Activated T-helper 17 cell treated with anti-CD3 and anti-CD28 coated beads, Interleukin-2, amount 50 U/mL, for 72 hours (primary cell): Measurements from ENCODE around the gene ADCY10. TPM values are rescaled to one million over a fixed set of nuclear protein-coding genes. Genes with fewer than 3 reads are reported as not detected.
"Not testable (repeated sequence)": the region's sequence is repeated elsewhere in the genome, so short reads cannot be mapped to it uniquely, and the experiment has no call there.

ENCODE experiments used
- ATAC-seq: fragments of 150-1000 bp; cut with Tn5 transposase; replicated peaks from 2 replicates; pipeline ENCODE4 v1.10.0; 2021; ENCODE audit warnings: mild to moderate bottlenecking, moderate library complexity
- H3K27ac Mint-ChIP-seq: one replicate; pipeline ENCODE4 v1.8.0; 2022; ENCODE audit warnings: mixed read lengths
- H3K27me3 Mint-ChIP-seq: one replicate; pipeline ENCODE4 v1.8.0; 2022; ENCODE audit warnings: mixed read lengths
- H3K36me3 Mint-ChIP-seq: one replicate; pipeline ENCODE4 v1.8.0; 2022; ENCODE audit warnings: low read depth, mild to moderate bottlenecking, mixed read lengths
- H3K4me1 Mint-ChIP-seq: one replicate; pipeline ENCODE4 v1.8.0; 2022; ENCODE audit warnings: mixed read lengths
- H3K4me3 Mint-ChIP-seq: one replicate; pipeline ENCODE4 v1.8.0; 2022; ENCODE audit warnings: mild to moderate bottlenecking, mixed read lengths
- H3K9me3 Mint-ChIP-seq: one replicate; pipeline ENCODE4 v1.8.0; 2022; ENCODE audit warnings: mixed read lengths
- total RNA-seq, 2 donors: library from RNA; stranded (reverse); gene quantifications; one replicate each; pipeline ENCODE4 v1.2.3, GENCODE V29; 2022

Gene ADCY10
- total RNA-seq, 2 donors from 2014 or later: 0.13 to 0.98 TPM

DNA sequence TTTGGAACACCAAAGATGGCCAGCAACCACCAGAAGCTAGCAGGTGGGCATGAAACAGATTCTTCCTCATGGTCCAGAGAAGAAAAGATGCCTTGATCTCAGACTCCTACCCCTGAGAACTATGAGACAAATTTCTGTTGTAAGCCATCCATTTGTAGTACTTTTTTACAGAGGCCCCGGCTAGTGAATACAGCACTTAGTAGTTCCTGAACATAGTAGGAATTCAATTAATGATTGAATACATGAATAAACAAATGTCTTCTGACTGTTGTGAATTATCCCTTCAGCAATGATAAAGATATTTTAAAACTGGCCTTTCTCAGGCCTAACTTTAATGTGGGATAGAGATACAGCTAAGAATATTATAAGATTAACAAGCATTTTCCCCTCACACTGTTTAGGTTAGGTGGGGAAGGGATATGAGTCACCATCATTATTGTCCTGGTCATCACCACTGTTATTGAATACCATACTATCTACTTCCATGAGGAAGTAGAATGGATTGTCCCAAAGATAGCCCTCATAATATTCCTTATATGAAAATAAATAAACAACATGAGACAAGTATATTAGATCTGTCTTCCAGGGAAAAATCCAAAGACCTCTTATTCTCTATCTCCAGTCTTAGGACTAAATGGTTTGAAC lies 51.4 kb downstream of the ADCY10 start:
- Mint-ChIP-seq H3K27me3 (no peaks in the 10 kb centered on the region), H3K9me3 (no peaks in the 10 kb centered on the region), H3K27ac (no peak overlapping the region), H3K4me3 (no peak overlapping the region), H3K36me3 (no peaks in the 10 kb centered on the region), H3K4me1 (no peaks in the 10 kb centered on the region)
- ATAC-seq: no peak

DNA sequence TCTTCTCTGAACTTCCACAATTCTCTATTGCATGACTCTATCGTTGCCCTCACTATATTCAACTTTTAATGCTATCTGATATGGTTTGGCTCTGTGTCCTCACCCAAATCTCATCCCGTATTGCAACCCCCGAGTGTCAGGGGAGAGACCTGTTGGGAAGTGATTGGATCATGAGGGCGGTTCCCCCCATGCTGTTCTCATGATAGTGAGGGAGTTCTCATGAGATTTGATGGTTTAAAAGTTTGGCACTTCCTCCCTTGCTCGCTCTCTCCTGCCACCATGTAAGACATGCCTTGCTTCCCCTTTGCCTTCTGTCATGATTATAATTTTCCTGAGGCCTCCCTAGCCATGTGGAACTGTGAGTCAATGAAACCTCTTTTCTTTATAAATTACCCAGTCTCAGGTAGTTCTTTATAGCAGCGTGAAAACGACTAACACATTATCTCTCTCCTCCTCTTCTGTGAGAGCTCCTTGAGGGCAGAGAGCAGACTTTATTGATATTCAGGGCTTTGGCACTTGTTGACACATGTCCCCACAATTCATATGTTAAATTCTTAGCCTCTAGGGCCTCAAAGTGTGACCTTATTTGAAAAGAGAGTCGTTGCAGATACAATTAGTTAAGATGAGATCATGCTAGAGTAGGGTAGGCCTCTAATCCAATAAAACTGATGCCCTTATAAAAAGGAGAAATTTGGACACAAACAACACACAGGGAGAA lies 52.1 kb downstream of the ADCY10 start:
- no peak overlapping the region for H3K27ac Mint-ChIP-seq
- ATAC-seq: no peak

DNA sequence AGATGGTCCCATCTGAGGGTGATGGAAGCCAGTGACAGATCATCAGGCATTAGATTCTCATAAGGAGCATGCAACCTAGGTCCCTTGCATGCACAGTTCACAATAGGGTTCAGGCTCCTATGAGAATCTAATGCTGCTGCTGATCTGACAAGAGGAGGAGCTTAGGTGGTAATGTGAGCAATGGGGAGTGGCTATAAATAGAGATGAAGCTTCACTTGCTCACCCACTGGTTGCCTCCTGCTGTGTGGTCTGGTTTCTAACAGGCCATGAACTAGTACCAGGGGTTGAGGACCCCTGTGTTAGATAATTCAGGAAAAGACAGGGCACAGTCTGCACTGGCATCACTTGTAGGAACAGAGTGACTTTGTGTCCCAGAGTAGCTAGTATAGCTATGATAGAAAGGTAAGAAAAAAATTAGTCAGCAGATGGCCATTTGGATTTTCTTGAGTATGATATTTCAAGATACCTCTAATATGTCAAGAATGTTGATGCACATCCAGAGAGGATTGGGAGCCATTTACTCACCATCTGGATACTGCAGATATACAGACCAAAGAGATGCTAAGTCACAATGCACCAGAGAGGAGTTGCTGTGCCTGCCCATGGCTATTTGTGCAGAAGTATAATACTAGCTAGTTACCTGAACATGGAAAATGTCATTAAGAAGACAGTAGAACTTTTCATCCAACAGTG lies 53.6 kb downstream of the ADCY10 start:
- no peak for ATAC-seq
- H3K4me3 Mint-ChIP-seq: no peak overlapping the region
- H3K27me3 Mint-ChIP-seq: no peaks in the 10 kb centered on the region

More for the DNA sequence above, 52.1 kb downstream of the ADCY10 start:
- H3K27me3 Mint-ChIP-seq: no peaks in the 10 kb centered on the region
- H3K36me3 Mint-ChIP-seq: no peaks in the 10 kb centered on the region
- H3K9me3 Mint-ChIP-seq: no peaks in the 10 kb centered on the region
- no peaks in the 10 kb centered on the region for H3K4me1 Mint-ChIP-seq
- H3K4me3 Mint-ChIP-seq: no peak overlapping the region

DNA sequence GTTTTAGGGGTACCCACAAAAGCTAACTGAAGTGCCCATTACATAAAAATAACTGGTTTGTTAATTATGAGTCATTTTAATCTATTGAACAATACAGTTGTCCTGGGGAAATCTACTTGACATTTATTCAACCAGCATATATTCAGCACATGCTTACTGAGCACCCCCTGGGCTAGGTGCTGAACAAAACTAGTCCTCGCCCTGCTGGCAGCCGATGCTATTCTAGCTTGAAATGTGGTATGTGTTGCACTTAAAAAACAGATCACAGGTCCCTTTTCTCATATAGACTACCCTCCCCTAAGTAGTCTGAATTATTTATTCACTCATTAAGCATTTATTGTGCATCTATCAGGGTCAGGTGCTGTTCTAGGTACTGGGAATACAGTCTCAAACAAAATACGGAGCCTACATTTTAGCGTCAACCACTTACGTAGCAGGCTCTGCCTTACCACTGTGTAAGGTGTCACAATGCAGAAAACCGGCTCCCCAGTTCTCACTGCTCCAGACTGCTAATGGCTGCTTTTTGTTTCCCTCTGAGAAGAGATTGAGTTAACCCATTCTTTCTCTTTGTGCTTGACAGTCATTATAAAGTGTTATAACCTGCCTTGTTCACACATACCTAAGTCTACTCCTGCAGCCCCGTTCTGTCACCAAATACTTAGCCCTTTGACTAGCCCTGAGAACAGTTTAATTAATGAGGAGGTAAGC lies 57.1 kb downstream of the ADCY10 start:
- Mint-ChIP-seq H3K27me3 (no peaks in the 10 kb centered on the region), H3K4me1 (no peaks in the 10 kb centered on the region), H3K9me3 (no peaks in the 10 kb centered on the region), H3K36me3 (no peaks in the 10 kb centered on the region), H3K4me3 (no peak overlapping the region), H3K27ac (no peak overlapping the region)
- no peak for ATAC-seq

More for the DNA sequence above, 53.6 kb downstream of the ADCY10 start:
- Mint-ChIP-seq H3K27ac (no peak overlapping the region), H3K36me3 (no peaks in the 10 kb centered on the region), H3K9me3 (no peaks in the 10 kb centered on the region), H3K4me1 (no peaks in the 10 kb centered on the region)

DNA sequence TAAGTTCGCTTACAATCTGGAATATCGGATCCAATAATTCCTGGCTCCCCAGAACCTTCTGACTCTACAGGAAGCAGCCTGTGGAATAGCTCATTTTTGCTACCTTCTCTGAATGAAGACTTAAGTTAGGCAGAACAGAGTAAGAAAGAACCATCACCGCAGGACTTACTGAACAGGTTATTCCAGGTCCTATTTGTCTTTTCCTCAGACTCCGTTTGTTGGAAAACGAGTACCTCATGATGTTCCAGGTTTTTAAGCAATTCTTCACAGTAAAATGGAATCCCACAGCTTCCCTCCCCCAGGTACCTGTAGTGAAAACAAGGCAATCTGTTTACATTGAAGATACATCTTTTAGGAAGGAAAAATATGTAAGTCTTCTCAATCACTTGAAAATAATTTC lies 59.8 kb downstream of the ADCY10 start:
- ATAC-seq: no peak
- no peaks in the 10 kb centered on the region for H3K9me3 Mint-ChIP-seq
- no peaks in the 10 kb centered on the region for H3K36me3 Mint-ChIP-seq
- H3K4me1 Mint-ChIP-seq: no peaks in the 10 kb centered on the region
- H3K27ac Mint-ChIP-seq: no peak overlapping the region
- H3K4me3 Mint-ChIP-seq: no peak overlapping the region
- H3K27me3 Mint-ChIP-seq: no peaks in the 10 kb centered on the region

DNA sequence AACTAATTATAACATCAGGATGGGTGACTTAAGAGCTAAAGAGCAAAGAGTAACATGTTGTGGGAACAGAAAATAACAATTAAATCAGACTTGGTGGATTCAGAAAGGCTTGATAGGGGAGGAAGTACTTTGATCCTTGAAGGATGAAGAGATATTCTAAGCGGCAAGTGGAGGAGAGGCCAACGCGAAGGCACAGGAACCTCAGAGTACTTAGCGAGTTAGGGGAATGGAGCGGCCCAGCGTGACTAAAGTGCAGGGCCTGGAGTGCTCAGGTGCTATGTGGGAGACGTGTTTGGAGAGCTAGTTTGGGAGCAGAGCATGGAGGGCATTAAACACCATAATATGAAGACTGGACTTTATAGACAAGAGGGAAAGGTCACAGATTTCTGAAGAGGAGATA lies 64.3 kb downstream of the ADCY10 start:
- Mint-ChIP-seq H3K9me3 (no peaks in the 10 kb centered on the region), H3K4me1 (no peaks in the 10 kb centered on the region), H3K27ac (no peak overlapping the region), H3K4me3 (no peak overlapping the region), H3K36me3 (no peaks in the 10 kb centered on the region), H3K27me3 (no peaks in the 10 kb centered on the region)
- no peak for ATAC-seq

DNA sequence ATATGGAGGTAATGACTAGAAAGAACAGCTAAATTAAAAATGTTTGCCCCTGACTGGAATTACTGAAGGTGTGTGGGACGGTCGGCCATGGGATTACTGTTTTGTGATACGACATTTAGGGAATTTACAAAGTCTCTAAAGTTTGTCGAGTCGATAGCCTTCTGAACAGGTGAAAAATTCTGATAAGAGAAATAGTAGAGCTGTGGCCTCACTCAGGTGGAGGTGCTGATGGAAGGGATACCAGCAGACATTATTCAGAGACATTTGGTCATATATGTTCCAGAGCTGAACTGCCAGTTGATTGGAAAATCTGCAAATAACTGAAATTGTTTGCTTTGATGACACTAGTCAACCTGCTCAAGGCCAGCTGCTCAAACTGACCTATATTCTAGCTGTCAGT lies 71.1 kb downstream of the ADCY10 start:
- no peak overlapping the region for H3K4me3 Mint-ChIP-seq
- H3K36me3 Mint-ChIP-seq: no peaks in the 10 kb centered on the region
- ATAC-seq: no peak
- no peak overlapping the region for H3K27ac Mint-ChIP-seq
- peaks cover 5% of the 10 kb centered on the region for H3K4me1 Mint-ChIP-seq
- peaks cover 6% of the 10 kb centered on the region for H3K27me3 Mint-ChIP-seq
- no peaks in the 10 kb centered on the region for H3K9me3 Mint-ChIP-seq

DNA sequence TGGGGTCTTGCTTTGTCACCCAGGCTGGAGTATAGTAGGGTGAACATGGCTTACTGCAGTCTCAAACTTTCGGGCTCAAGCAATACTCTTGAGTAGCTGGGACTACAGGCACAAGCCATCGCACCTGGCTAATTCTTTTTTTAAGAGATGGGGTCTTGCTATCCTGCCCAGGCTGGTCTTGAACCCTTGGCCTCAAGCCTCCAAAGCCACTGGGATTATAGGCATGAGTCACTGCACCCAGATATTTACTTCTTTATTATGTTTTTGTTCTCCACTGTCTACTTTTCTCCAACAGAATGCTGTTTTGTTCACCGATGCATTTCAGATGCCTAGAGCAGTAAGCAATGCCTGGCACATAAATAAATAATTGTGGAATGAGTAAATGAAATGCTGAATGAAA lies 72.4 kb downstream of the ADCY10 start:
- Mint-ChIP-seq H3K27me3 (peaks cover 6% of the 10 kb centered on the region), H3K9me3 (no peaks in the 10 kb centered on the region), H3K4me3 (no peak overlapping the region), H3K27ac (no peak overlapping the region), H3K4me1 (peaks cover 5% of the 10 kb centered on the region), H3K36me3 (no peaks in the 10 kb centered on the region)
- ATAC-seq: no peak

DNA sequence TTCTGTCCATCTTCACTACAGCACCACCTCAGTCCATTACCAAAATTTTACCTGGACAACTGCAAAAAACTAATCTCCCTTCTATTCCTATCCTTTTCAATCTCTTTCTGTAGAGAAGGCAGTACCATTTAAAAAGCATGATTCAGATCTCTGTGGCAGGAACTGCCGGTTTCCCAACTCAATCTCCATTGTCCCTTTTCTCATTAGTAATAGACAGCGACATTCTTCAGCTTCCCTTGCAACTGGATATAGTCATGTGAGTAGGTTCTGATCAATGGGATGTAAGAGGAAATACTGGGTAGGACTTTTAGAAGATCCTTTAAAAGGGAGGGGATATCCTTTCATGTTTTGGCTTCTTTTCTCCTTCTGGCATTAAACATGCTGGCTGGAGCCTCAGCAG lies 74.9 kb downstream of the ADCY10 start:
- ATAC-seq: no peak
- Mint-ChIP-seq H3K27ac (no peak overlapping the region), H3K27me3 (peaks cover 6% of the 10 kb centered on the region), H3K4me3 (no peak overlapping the region), H3K4me1 (peaks cover 5% of the 10 kb centered on the region), H3K36me3 (no peaks in the 10 kb centered on the region), H3K9me3 (no peaks in the 10 kb centered on the region)

DNA sequence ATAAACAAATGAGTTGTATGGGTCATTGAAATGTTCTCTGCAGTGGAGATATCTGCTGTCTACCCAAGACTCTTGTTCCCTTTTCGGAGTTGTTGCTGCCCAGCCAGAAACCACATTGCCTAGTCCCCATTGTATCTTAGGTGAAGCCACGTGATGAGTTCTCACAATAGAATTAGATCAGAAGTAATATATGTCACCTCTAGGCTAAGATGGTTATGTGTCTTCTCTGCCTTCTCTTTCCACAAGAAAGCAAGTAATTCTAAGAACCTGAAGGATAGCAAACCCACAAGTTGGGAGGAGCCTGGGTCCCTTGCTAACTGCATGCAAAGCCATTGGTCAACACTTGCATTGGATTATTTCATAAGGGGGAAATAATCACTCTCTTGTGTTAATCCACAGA lies 76.6 kb downstream of the ADCY10 start:
- ATAC-seq: no peak
- no peak overlapping the region for H3K4me3 Mint-ChIP-seq
- H3K9me3 Mint-ChIP-seq: no peaks in the 10 kb centered on the region
- H3K27me3 Mint-ChIP-seq: peaks cover 6% of the 10 kb centered on the region
- H3K4me1 Mint-ChIP-seq: peaks cover 5% of the 10 kb centered on the region
- H3K36me3 Mint-ChIP-seq: no peaks in the 10 kb centered on the region
- H3K27ac Mint-ChIP-seq: no peak overlapping the region

DNA sequence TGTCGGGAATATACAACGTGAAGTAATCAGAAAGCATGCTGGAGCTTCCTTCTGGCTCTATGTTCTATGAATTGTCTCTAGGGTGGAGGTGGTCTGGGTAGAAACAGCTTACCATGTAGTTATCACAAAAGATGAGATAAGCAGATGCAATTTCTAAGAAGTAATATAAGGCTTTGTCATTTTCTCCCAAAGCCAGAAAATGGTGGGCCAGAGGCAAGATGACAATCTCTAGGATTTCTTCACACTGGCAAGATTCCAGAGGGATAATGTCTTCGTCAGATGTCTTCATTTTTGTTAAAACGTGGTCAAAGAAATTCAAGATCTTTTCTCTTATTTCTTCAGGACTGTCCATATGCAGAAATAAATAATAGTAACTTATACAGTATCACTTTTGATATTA lies 77.7 kb downstream of the ADCY10 start:
- Mint-ChIP-seq H3K27ac (no peak overlapping the region), H3K9me3 (no peaks in the 10 kb centered on the region), H3K27me3 (peaks cover 6% of the 10 kb centered on the region), H3K36me3 (no peaks in the 10 kb centered on the region), H3K4me1 (peaks cover 5% of the 10 kb centered on the region), H3K4me3 (no peak overlapping the region)
- no peak for ATAC-seq

DNA sequence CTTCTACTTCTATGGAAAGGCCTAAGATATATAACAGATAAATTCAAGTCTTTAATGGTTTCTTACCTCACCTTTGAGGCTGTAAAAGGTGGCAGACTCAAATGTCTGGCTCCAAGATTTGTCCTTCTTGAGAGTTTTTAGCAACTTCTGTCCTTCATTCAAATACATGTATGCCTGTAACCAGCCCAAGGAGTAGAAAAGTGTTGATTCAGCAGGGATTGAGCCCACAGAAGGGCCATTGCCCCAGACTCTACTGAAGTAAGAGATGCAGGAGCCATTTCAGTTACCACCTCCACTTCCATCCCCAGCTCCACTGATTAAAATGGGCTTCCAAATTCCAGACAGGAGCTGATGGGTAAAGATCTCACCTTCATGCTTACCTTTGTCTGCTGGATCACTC lies 80.0 kb downstream of the ADCY10 start:
- peaks cover 4% of the 10 kb centered on the region for H3K27me3 Mint-ChIP-seq
- ATAC-seq: no peak
- peaks cover 5% of the 10 kb centered on the region for H3K4me1 Mint-ChIP-seq
- H3K36me3 Mint-ChIP-seq: no peaks in the 10 kb centered on the region
- no peak overlapping the region for H3K27ac Mint-ChIP-seq
- H3K9me3 Mint-ChIP-seq: no peaks in the 10 kb centered on the region
- no peak overlapping the region for H3K4me3 Mint-ChIP-seq

DNA sequence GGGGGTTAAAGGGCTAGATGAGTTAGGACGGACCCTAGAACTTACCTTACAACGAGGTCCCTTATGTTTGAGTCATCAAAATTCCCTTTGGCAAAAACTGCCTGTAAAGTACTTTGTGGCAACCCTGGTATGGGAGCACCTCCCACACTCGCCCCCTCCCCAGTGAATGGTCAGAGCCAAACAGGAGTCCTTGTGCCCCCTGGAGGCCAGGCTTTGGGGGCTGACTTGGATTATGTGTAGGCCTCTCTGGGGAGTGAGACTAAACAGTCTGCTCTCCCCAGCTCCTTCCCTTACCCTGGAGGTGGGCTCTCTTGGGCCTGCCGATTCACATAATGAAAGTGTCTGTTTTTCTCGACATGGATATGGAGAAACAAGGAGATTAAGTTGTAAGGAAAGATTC lies 81.2 kb downstream of the ADCY10 start:
- no peaks in the 10 kb centered on the region for H3K4me1 Mint-ChIP-seq
- ATAC-seq: no peak
- H3K27ac Mint-ChIP-seq: no peak overlapping the region
- no peaks in the 10 kb centered on the region for H3K9me3 Mint-ChIP-seq
- H3K36me3 Mint-ChIP-seq: no peaks in the 10 kb centered on the region
- H3K27me3 Mint-ChIP-seq: no peaks in the 10 kb centered on the region
- H3K4me3 Mint-ChIP-seq: no peak overlapping the region

DNA sequence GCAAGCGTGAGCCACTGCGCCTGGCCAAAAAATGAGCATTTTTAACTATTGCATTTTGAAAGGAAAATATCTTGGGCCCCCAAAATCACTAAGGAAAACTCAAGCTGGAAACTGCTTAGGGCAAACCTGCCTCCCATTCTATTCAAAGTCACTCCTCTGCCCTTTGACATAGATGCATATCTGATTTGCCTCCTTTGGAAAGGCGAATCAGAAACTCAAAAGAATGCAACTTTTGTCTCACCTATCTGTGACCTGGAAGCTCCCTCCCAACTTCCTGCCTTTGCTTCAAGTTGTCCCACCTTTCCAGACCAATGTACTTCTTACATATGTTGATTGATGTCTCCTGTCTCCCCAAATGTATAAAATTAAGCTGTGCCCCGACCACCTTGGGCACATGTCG lies 83.3 kb downstream of the ADCY10 start:
- not testable (repeated sequence) for H3K9me3 Mint-ChIP-seq, H3K27me3 Mint-ChIP-seq, H3K27ac Mint-ChIP-seq, H3K4me3 Mint-ChIP-seq, H3K36me3 Mint-ChIP-seq, H3K4me1 Mint-ChIP-seq, ATAC-seq

DNA sequence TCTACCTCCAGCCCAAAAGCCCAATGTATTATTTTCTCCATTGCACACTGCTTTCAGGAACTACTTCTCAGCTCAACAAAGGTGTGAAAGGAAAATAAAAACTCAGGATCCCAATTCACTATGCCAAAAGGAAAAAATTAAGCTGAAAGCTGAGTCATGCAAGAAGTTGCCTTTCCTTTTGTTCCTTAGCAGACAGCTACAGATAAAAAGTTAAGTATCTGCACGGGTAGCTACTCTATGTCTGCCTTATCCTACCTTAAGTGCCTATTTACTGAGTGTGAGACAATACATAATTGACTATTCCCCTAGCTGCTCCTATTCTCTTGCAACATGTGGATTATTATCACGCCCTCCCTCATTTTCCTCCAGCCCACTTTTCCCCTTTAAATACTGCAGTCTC lies 84.1 kb downstream of the ADCY10 start:
- Mint-ChIP-seq H3K4me3 (no peak overlapping the region), H3K27ac (no peak overlapping the region)

More for the DNA sequence above, 84.1 kb downstream of the ADCY10 start:
- no peaks in the 10 kb centered on the region for H3K27me3 Mint-ChIP-seq
- H3K9me3 Mint-ChIP-seq: no peaks in the 10 kb centered on the region
- H3K36me3 Mint-ChIP-seq: no peaks in the 10 kb centered on the region
- no peak for ATAC-seq
- H3K4me1 Mint-ChIP-seq: no peaks in the 10 kb centered on the region
